RWPE1 (cell line): ENCODE data around the gene IRS2.

Source experiments
- CTCF ChIA-PET: fragments of 350-600 bp; sonication (Branson Sonifier 250); formaldehyde crosslinking; extraction: SDS; loops from one replicate; lab custom pipeline; 2021; lab: Yijun Ruan, JAX
- POLR2A ChIA-PET: fragments of 400-600 bp; formaldehyde crosslinking; extraction: SDS; loops from one replicate; lab custom pipeline; 2020; ENCODE audit warnings: antibody characterized with exemption; ENCODE audit not compliant: low non-redundant PET; lab: Yijun Ruan, JAX
- DNase-seq: peaks from one replicate; pipeline ENCODE4 v3.0.0; 2012; ENCODE audit warnings: low spot score
- H3K27ac ChIP-seq: fragments of 450-650 bp; 2 replicates; pipeline ENCODE4 v1.5.1; 2017
- TF ChIP-seq, protein P1 (sequence below): fragments of 450-650 bp; conservative IDR thresholded peaks from 2 replicates; pipeline ENCODE4 v1.5.1; 2017; ENCODE audit warnings: low read depth, mild to moderate bottlenecking

IRS2 gene

DNA sequence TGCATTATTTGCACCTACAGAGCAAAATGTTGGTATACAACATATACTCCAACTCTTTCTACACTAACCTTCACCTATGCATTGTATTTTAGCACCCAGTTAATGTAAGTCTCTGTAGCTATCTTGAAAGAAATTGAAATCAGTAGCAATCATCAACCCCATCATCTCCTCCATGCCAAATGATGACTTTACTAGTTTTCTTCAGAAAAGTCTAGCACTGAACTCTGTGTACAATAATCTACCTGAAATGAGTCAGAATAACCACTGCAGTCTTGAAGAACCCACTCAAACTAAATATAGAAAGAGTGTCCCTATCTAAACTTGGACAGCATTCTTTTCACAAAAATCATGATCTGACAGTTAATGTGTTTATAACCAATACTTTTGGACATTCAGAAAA lies 9.8 kb downstream of the IRS2 start:
- DNase-seq, result no peak
- TF ChIP-seq, protein P1, sequence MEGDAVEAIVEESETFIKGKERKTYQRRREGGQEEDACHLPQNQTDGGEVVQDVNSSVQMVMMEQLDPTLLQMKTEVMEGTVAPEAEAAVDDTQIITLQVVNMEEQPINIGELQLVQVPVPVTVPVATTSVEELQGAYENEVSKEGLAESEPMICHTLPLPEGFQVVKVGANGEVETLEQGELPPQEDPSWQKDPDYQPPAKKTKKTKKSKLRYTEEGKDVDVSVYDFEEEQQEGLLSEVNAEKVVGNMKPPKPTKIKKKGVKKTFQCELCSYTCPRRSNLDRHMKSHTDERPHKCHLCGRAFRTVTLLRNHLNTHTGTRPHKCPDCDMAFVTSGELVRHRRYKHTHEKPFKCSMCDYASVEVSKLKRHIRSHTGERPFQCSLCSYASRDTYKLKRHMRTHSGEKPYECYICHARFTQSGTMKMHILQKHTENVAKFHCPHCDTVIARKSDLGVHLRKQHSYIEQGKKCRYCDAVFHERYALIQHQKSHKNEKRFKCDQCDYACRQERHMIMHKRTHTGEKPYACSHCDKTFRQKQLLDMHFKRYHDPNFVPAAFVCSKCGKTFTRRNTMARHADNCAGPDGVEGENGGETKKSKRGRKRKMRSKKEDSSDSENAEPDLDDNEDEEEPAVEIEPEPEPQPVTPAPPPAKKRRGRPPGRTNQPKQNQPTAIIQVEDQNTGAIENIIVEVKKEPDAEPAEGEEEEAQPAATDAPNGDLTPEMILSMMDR, result no peak
- H3K27ac ChIP-seq, result no peak overlapping the region
- ChIA-PET POLR2A (no interaction called here), CTCF (no interaction called here)

DNA sequence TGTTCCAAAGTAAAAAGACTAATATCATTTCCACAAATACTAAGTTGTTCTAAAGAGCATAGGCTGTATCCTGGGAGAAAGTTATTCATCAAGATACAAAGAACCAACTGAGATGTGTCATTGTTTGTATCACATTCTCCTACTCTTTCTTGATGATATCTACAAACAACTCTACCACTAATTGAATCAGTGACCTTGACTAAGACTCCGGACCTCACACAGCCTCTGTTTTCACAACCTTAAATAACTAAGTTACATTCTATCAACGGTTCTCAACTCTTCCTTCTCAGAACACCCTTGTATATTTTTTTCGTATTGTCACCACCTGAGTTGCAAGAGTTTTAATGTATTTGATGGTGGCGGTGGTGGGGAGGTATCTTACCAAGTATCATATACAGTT lies 12.6 kb downstream of the IRS2 start:
- no peak overlapping the region for H3K27ac ChIP-seq
- ChIA-PET CTCF (no interaction called here), POLR2A (no interaction called here)
- DNase-seq, result no peak
- TF ChIP-seq, protein P1, result no peak

DNA sequence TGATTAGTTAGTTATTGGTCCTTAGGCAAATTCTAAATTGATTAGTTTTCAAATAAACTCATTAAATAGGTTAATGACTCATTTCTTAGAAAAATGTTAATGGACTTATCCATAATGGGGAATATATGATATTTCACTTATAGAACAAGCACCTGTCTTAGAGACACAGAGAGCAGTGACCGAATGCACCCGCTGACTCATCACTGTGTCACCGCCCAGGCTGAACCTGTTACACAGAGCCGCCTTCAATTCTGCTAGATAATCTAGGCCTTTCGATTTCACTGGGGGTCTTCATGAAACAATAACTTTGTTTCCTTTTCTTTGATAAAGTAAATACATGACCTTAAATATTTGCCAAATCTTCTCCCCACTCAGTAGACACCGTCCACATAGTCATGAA lies 13.1 kb downstream of the IRS2 start:
- no peak overlapping the region for H3K27ac ChIP-seq
- TF ChIP-seq, protein P1, result no peak
- ChIA-PET CTCF (no interaction called here), POLR2A (no interaction called here)
- no peak for DNase-seq

DNA sequence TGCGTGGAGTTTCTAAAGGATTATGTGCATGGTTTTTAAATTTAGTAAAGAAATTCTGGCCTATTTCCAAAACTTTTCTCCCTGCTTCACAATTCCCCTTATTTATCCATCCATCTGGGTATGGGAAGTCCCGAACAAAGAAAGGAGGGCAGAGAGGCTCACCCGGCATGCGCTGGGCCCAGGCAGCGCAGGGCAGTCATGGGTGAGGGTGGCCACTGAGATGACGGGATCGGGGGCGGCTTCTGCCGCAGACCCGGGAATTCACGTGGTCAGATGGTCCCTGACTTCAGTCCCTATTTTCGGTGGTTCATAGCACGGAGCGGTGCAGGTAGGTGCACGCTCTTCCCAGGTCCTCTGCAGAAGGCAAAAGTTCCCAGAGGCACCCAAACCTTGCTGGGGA lies 14.5 kb downstream of the IRS2 start:
- ChIA-PET POLR2A (interaction anchor here (0.6 kb wide), 1 partner anchor 354 kb away, joined by 5 read pairs; no protein-coding TSS in a partner anchor), CTCF (no interaction called here)
- no peak overlapping the region; the same call in 1 of the 2 replicates for H3K27ac ChIP-seq
- TF ChIP-seq, protein P1, result no peak
- DNase-seq, result no peak

DNA sequence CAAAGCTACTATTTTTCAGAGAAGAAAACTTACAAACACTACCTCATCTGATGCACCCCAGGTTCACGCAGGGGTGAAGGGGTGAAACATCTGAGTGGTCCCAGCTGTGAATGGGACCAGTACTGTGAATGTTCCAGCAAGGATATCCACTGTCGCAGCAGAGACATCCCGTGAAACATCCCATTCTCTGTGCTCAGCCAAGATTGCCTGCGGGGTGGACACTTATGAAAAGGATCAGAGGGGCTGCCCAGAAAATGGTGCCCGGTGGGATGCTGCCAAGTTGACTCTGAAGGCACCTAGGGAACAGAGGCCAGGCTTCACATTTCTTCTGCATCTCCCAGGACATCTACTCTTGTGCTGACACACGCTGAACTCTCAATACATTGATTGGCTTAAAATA lies 15.9 kb downstream of the IRS2 start:
- ChIA-PET CTCF (interaction anchor here (0.9 kb wide), 1 partner anchor 845 kb away, joined by 4 read pairs; no protein-coding TSS in a partner anchor), POLR2A (no interaction called here)
- no peak for DNase-seq
- no peak overlapping the region for H3K27ac ChIP-seq
- TF ChIP-seq, protein P1, result no peak

DNA sequence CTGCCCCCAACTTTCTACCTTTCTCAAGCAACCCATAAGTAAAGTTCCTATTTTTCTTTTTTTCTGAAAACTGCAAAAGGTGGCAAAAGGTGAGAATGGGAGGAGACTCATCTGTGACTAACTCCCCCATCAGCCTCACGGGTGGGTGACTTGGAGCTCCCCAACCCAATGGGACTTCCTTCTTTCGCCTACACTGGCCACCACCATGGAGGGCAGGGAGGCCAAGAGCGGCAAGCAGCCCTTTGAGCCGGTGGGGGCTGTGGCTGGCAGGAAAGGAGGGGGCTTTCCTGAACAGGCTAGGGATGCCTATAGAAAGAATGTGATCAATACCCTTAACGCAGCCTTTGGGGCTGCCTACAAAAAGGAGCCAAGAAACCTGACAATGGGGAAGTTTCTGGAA lies 16.5 kb downstream of the IRS2 start:
- TF ChIP-seq, protein P1, result no peak
- DNase-seq, result no peak
- POLR2A ChIA-PET, result no interaction called here
- CTCF ChIA-PET, result no interaction called here
- H3K27ac ChIP-seq, result no peak overlapping the region

DNA sequence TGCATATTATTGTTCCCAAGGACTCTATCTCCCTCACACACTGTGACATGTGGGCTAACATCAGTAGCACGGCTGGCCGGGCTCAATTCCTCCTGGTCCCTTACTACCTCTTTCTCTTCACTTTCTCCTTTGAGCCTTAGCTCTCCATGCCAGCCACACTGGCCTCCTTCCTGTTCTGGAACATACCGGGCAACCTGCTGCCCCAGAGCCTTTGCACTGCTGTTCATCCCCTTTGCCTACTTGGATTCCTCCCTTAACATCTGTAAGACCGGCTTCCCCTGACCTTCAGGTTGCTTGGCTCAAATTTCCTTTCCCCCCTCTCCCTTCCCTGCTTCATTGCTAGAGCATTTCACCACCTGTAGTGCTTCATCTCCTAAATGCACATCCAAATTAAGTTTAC lies 17.1 kb downstream of the IRS2 start:
- ChIA-PET POLR2A (no interaction called here), CTCF (no interaction called here)
- DNase-seq, result no peak

More for the DNA sequence above, 17.1 kb downstream of the IRS2 start:
- no peak overlapping the region for H3K27ac ChIP-seq
- TF ChIP-seq, protein P1, result no peak
